Inferior parietal cortex (tissue), 1 donor: ENCODE data around the gene C1orf50.
"Not testable (repeated sequence)": the region's sequence is repeated elsewhere in the genome, so short reads cannot be mapped to it uniquely, and the experiment has no call there.

ENCODE experiments used
- DNase-seq: peaks from one replicate; pipeline ENCODE4 v3.0.0-alpha.2; 2016; ENCODE audit errors: extremely low spot score

Gene C1orf50

DNA sequence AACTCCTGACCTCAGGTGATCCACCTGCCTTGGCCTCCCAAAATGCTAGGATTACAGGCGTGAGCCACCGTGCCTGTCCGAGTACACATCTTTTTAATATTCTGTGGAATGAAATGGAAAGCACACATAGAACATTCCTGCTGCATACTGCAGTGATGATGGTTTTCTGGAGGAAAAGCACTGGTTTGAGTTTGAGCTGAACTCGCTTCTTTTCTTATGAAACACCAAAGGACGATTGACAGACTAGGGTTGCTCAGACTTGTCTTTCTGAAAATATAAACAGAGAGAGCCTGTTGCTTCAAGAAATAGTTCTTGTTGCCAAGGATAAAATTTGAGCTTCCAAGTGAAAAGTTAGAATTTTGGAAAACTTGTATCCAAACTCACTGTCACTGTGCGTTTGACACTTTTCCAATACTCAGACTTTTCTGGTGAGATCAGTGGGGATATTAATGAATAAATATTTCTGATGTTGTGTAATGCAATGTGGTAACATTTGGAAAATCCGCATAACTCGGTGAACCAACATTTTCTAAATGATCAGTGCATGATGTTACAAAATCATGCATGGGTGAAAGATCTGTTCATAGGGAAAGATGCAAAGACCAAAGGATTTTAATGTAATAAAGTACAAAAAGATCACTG is 34.9 kb downstream of the C1orf50 start:
- DNase-seq, result no peak

GRCh38 chr1:42806171-42806570 is 39.1 kb downstream of the C1orf50 start:
- no peak for DNase-seq

DNA sequence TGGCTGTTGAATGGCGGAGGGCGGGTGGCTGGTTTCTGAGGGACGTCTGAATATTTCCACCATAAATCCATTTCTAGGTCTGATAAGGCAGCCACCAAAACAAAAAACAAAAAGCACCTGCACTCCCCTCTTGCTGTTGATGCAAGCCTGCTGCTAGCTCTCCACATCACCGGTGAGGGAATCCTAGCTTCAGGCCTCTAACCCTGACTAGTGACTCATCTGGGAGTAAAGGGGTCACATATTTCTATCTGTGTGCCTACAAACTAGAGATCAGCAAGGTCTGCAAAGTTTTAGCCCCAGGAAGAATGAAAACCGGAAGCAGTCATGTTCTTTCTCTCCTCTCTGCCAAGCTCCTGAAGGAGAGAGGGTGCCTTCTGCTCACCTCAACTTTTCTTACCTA is 39.5 kb downstream of the C1orf50 start:
- no peak for DNase-seq

GRCh38 chr1:42807056-42807668 is 40.1 kb downstream of the C1orf50 start:
- no peak for DNase-seq

- not testable (repeated sequence) for DNase-seq
Measured at GRCh38 chr1:42814815-42815214, 47.8 kb downstream of the C1orf50 start.

GRCh38 chr1:42815941-42816584 is 49.0 kb downstream of the C1orf50 start:
- DNase-seq, result no peak

DNA sequence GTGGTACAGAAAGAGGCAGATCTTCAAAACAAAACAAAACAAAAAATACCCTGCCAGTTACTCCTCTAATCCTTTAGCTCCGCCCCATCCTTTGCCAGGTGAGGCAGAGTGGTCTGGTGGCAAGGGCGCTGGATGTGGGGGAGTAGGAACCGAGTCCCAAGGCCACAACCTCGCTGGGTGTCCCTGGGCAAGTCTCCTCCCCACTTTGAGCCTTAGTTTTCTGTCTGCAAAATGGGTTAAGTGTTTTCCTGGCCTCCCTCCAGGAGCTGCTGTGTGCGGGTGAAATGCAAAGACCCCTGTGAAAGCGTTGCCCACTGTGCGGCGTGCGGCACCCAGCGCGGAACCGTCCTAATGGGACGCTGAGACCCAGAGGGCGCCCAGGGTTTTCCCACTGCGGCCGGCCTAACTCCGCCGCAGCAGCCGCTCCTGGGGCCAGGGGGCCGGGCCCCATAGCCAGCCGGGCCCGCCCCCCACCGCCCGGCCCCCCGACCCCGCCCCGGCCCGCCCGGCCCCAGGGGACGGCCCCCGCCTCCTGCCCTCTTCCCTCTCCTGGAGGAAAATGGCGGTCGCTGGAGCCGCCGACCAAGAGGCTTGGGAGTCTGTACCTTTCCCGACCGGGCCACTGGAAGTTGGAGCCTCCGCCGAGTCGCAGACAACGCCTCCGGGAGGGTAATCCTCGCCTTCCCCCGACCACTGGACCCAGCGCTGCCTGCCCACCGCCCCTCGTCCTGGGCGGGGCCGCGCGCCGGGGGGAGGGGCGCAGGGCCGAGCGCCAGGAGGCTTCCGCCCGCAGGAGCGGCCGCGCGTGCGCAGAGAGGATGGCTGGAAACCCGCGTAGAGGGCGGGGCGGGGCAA is 49.8 kb downstream of the C1orf50 start, which contains the start of the genes ERMAP and SVBP:
Gene ERMAP, plus strand, starts transcription at position 538 of the 855 bp plus-strand sequence. CDS start 13,327 bp downstream, outside the sequence.
Gene SVBP, minus strand, starts transcription at position 813 of the 855 bp plus-strand sequence. CDS start 853 bp downstream, outside the sequence.
- DNase-seq, result peak; percentile 84

DNA sequence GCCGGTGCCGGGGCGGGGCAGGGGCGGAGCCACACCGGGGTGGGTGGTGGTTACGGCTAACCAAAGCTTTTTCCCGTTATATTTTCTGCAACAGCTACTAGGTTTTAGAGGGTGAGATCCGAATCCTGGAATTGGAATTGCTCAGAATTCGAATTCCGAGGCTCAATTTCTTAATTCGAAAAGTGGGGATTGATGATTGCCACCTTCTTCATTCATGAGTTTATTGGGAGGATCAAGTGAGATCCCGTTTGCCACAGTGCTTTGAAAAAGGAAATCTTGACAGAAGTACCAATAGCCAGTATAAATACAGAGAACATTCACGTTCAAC is 50.4 kb downstream of the C1orf50 start:
- DNase-seq, result no peak

- DNase-seq, result no peak
Measured at GRCh38 chr1:42817976-42818375, 50.9 kb downstream of the C1orf50 start.

DNA sequence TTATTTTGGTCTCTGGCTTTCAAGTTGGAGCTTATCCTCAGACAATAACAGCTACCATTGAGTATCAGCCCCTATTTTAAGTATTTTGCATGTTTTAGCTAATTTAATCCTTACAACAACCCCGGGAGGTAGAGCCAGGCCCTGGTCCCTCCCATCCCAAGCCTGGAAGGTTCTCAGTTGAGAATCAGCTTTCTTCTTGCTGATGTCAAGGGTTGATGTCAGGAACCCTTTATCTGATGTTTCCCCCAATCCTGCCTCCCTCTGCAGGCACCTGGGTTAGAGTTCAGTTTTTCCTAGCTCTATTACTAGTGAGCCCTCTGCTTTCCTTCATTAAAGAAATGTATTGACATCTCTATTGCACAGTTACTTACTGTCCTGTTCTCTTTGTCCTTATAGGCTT is 53.8 kb downstream of the C1orf50 start:
- no peak for DNase-seq

GRCh38 chr1:42821690-42822089 is 54.6 kb downstream of the C1orf50 start:
- no peak for DNase-seq

DNA sequence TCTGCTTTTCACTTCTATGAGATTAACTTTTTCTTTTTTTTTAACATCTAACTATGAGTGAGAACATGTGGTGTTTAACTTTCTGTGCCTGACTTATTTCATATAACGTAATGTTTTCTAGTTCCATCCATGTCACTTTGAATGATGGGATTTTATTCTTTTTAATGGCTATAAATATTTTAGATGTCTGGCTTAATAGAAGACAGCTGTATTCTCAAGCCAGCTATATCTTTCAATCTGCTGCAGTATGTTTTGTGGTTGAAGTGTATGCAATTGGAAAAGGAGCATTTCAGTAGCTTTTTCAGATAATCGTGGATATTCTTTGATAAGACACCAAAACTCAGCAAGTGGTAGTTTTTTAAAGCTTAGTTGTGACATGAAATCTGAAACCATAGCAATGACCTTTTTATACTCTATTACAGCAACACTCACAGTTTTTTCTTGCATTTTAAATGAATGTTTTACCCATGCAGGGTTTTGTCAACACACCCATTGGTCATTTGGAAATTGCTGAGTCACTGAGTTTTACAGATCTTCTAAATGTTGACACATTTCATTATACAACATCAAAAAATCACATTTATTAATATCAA is 55.8 kb downstream of the C1orf50 start:
- no peak for DNase-seq

GRCh38 chr1:42824481-42825035 is 57.5 kb downstream of the C1orf50 start:
- DNase-seq, result no peak

GRCh38 chr1:42825036-42825851 is 58.2 kb downstream of the C1orf50 start:
- DNase-seq, result no peak
